H1 (cell line): ENCODE measurements around the gene PRR14L. TPM values are rescaled to one million over a fixed set of nuclear protein-coding genes. Genes with fewer than 3 reads are reported as not detected.

ENCODE experiments used
- CTCF ChIA-PET: fragments of 300-600 bp; sonication (Branson Sonifier 250); formaldehyde crosslinking; loops from one replicate; lab custom pipeline; 2021; ENCODE audit not compliant: partially characterized antibody; lab: Charles Lee
- POLR2A ChIA-PET: fragments of 300-600 bp; sonication (Branson Sonifier 250); formaldehyde crosslinking; loops from one replicate; lab custom pipeline; 2021; ENCODE audit warnings: inconsistent platforms; ENCODE audit not compliant: partially characterized antibody; lab: Charles Lee
- DNase-seq, 2 experiments: peaks; one replicate each; pipeline versions ENCODE4 v3.0.0 to v3.0.0-alpha.2; 2010 to 2022; ENCODE audit warnings: low spot score in 2 of 2, low read depth in 1 of 2, mixed read lengths in 1 of 2
- FAIRE-seq: peaks from 2 replicates; lab custom pipeline; 2011; peaks lifted over from hg19 to GRCh38; lab: Jason Lieb, UNC
- H2AFZ ChIP-seq: 2 replicates; pipeline ENCODE4 v1.8.1; 2012; ENCODE audit warnings: low read length, inconsistent platforms
- H2AK5ac ChIP-seq: 2 replicates; pipeline ENCODE4 v1.6.1; 2013; ENCODE audit warnings: low read depth, low read length
- H2BK120ac ChIP-seq: replicated peaks from 2 replicates; pipeline ENCODE3; 2013; ENCODE audit warnings: low read depth, low read length, inconsistent platforms
- H2BK12ac ChIP-seq: 2 replicates; pipeline ENCODE4 v1.6.1; 2013; ENCODE audit warnings: low read depth, low read length
- H2BK15ac ChIP-seq: 2 replicates; pipeline ENCODE4 v1.6.1; 2013; ENCODE audit warnings: low read length
- H2BK20ac ChIP-seq: 2 replicates; pipeline ENCODE4 v1.6.1; 2013; ENCODE audit warnings: low read length
- H2BK5ac ChIP-seq: 2 replicates; pipeline ENCODE4 v1.6.1; 2013; ENCODE audit warnings: low read depth, low read length
- H3K14ac ChIP-seq: 2 replicates; pipeline ENCODE4 v1.6.1; 2013; ENCODE audit warnings: inconsistent platforms; ENCODE audit not compliant: insufficient read length
- H3K18ac ChIP-seq: 2 replicates; pipeline ENCODE4 v1.6.1; 2013; ENCODE audit warnings: low read length; ENCODE audit errors: extremely low read depth
- H3K23ac ChIP-seq: 2 replicates; pipeline ENCODE4 v1.6.1; 2013; ENCODE audit warnings: inconsistent platforms; ENCODE audit not compliant: insufficient read length
- H3K23me2 ChIP-seq: 2 replicates; pipeline ENCODE4 v1.6.1; 2013; ENCODE audit warnings: low read depth, low read length
- H3K27ac ChIP-seq: 2 replicates; pipeline ENCODE4 v1.6.1; 2011; ENCODE audit warnings: low read depth, low read length, inconsistent platforms
- H3K27me3 ChIP-seq, 4 experiments: replicated peaks in 1 of 4; 1 replicate in 1 of 4; 2 replicates in 3 of 4; pipeline versions ENCODE4 v1.6.1 to v1.8.1; 2011 to 2013; ENCODE audit warnings: low read length in 3 of 4, mild to moderate bottlenecking in 3 of 4, inconsistent platforms in 2 of 4, mixed read lengths in 2 of 4, moderate library complexity in 1 of 4; ENCODE audit not compliant: control insufficient read depth in 3 of 4, insufficient read depth in 3 of 4; ENCODE audit errors: extremely low read depth in 1 of 4
- H3K36me3 ChIP-seq, 4 experiments: 2 replicates each; pipeline versions ENCODE4 v1.6.1 to v1.8.1; 2011 to 2013; ENCODE audit warnings: mild to moderate bottlenecking in 4 of 4, low read length in 3 of 4, moderate library complexity in 2 of 4, control low read depth in 1 of 4, inconsistent platforms in 1 of 4; ENCODE audit not compliant: insufficient read depth in 4 of 4, control insufficient read depth in 2 of 4
- H3K4ac ChIP-seq: replicated peaks from 2 replicates; pipeline ENCODE3; 2013; ENCODE audit warnings: low read length, low read depth, mixed read lengths, inconsistent platforms; ENCODE audit not compliant: insufficient read length
- H3K4me1 ChIP-seq, 4 experiments: replicated peaks in 1 of 4; 1 replicate in 1 of 4; 2 replicates in 3 of 4; pipeline versions ENCODE4 v1.6.1 to v1.8.1; 2011 to 2013; ENCODE audit warnings: low read length in 3 of 4, inconsistent platforms in 2 of 4, mixed read lengths in 1 of 4; ENCODE audit not compliant: insufficient read depth in 4 of 4, control insufficient read depth in 3 of 4
- H3K4me2 ChIP-seq, 2 experiments: 2 replicates each; pipeline versions ENCODE4 v1.6.1 to v1.8.1; 2011 to 2013; ENCODE audit warnings: low read depth in 2 of 2, low read length in 2 of 2, control low read depth in 1 of 2, inconsistent platforms in 1 of 2, mild to moderate bottlenecking in 1 of 2; ENCODE audit not compliant: insufficient read depth in 1 of 2
- H3K4me3 ChIP-seq, 4 experiments: fragments of 200-600, 300-600 bp in 1 of 4; sonication (generic), shearing (Covaris generic), sonication (Bioruptor Twin) in 1 of 4; 2 replicates each; pipeline versions ENCODE4 v1.5.1 to v1.8.1; 2011 to 2016; ENCODE audit warnings: low read length in 4 of 4, low read depth in 3 of 4, control low read depth in 2 of 4, inconsistent platforms in 2 of 4, mild to moderate bottlenecking in 2 of 4, mixed read lengths in 1 of 4, moderate library complexity in 1 of 4; ENCODE audit not compliant: insufficient read depth in 2 of 4; ENCODE audit errors: extremely low read depth in 1 of 4
- H3K56ac ChIP-seq: replicated peaks from 2 replicates; pipeline ENCODE3; 2013; ENCODE audit warnings: low read depth, mild to moderate bottlenecking, mixed read lengths, low read length, inconsistent platforms; ENCODE audit not compliant: insufficient read length
- H3K79me1 ChIP-seq: 2 replicates; pipeline ENCODE4 v1.6.1; 2013; ENCODE audit warnings: low read depth, low read length, control low read depth
- H3K79me2 ChIP-seq, 2 experiments: 2 replicates each; pipeline versions ENCODE4 v1.6.1 to v1.8.1; 2012 to 2013; ENCODE audit warnings: low read length in 2 of 2, mild to moderate bottlenecking in 2 of 2, inconsistent platforms in 1 of 2; ENCODE audit not compliant: insufficient read depth in 2 of 2, control insufficient read depth in 1 of 2
- H3K9ac ChIP-seq, 4 experiments: replicated peaks in 1 of 4; 1 replicate in 1 of 4; 2 replicates in 3 of 4; pipeline versions ENCODE4 v1.6.1 to v1.8.1; 2011 to 2013; ENCODE audit warnings: low read depth in 3 of 4, low read length in 3 of 4, control low read depth in 2 of 4, mild to moderate bottlenecking in 2 of 4, moderate library complexity in 2 of 4, inconsistent platforms in 1 of 4; ENCODE audit errors: extremely low read depth in 1 of 4
- H3K9me3 ChIP-seq, 2 experiments: 2 replicates each; pipeline versions ENCODE4 v1.6.1 to v1.8.1; 2012 to 2013; ENCODE audit warnings: mild to moderate bottlenecking in 2 of 2, moderate library complexity in 2 of 2, control low read depth in 1 of 2, inconsistent platforms in 1 of 2, low read depth in 1 of 2, low read length in 1 of 2, mixed read lengths in 1 of 2; ENCODE audit not compliant: insufficient read depth in 2 of 2
- H4K20me1 ChIP-seq, 2 experiments: replicated peaks in 1 of 2; 2 replicates each; pipeline versions ENCODE3 to v1.8.1; 2011 to 2013; ENCODE audit warnings: inconsistent platforms in 2 of 2, low read length in 2 of 2, mild to moderate bottlenecking in 1 of 2; ENCODE audit not compliant: insufficient read depth in 2 of 2, control insufficient read depth in 1 of 2
- H4K5ac ChIP-seq: 2 replicates; pipeline ENCODE4 v1.6.1; 2013; ENCODE audit warnings: low read length, low read depth, mixed read lengths, inconsistent platforms; ENCODE audit not compliant: insufficient read length
- H4K8ac ChIP-seq: 2 replicates; pipeline ENCODE4 v1.8.0; 2013; ENCODE audit warnings: mild to moderate bottlenecking, moderate library complexity, low read length, inconsistent platforms; ENCODE audit not compliant: insufficient read depth; ENCODE audit errors: extremely low read depth
- H4K91ac ChIP-seq: replicated peaks from 2 replicates; pipeline ENCODE3; 2013; ENCODE audit warnings: low read length, mixed read lengths, inconsistent platforms; ENCODE audit not compliant: insufficient read length
- ATF2 ChIP-seq: IDR thresholded peaks from 2 replicates; pipeline ENCODE4 v1.6.1; 2012; ENCODE audit warnings: low read length, inconsistent platforms
- BACH1 ChIP-seq: IDR thresholded peaks from 2 replicates; pipeline ENCODE4 v1.6.1; 2012; ENCODE audit warnings: low read length, improper control_type of control experiment
- CBX8 ChIP-seq: fragments of 300-800, 300-1000 bp; sonication (generic); IDR thresholded peaks from 2 replicates; pipeline ENCODE4 v1.7.1; 2016; ENCODE audit warnings: low read depth, low read length, borderline replicate concordance
- EGR1 ChIP-seq: IDR thresholded peaks from 2 replicates; pipeline ENCODE4 v1.6.1; 2011; ENCODE audit warnings: low read depth, low read length, borderline replicate concordance
- HDAC2 ChIP-seq, 2 experiments: fragments of 300-600 bp in 1 of 2; sonication (generic) in 1 of 2; IDR thresholded peaks; 2 replicates each; pipeline ENCODE4 v1.6.1; 2011 to 2012; ENCODE audit warnings: low read depth in 2 of 2, low read length in 2 of 2, mild to moderate bottlenecking in 2 of 2, moderate library complexity in 2 of 2, borderline replicate concordance in 1 of 2, inconsistent platforms in 1 of 2
- NRF1 ChIP-seq: IDR thresholded peaks from 2 replicates; pipeline ENCODE4 v1.6.1; 2011; ENCODE audit warnings: mild to moderate bottlenecking, low read depth, low read length, improper control_type of control experiment
- POU5F1 ChIP-seq: IDR thresholded peaks from 2 replicates; pipeline ENCODE4 v1.6.1; 2011; ENCODE audit warnings: low read depth, mild to moderate bottlenecking, low read length, moderate library complexity
- RNF2 ChIP-seq: fragments of 200-900, 300-1000 bp; sonication (generic); IDR thresholded peaks from 2 replicates; pipeline ENCODE4 v1.7.1; 2016; ENCODE audit warnings: borderline replicate concordance, low read depth, mild to moderate bottlenecking, antibody characterized with exemption, low read length; ENCODE audit not compliant: poor library complexity, severe bottlenecking; ENCODE audit errors: missing control alignments
- SIRT6 ChIP-seq: IDR thresholded peaks from one replicate; pipeline ENCODE4 v1.7.1; 2012; ENCODE audit warnings: low read length, inconsistent platforms
- TCF12 ChIP-seq: IDR thresholded peaks from 2 replicates; pipeline ENCODE4 v1.6.1; 2011; ENCODE audit warnings: low read depth, mild to moderate bottlenecking, low read length
- ZNF274 ChIP-seq: IDR thresholded peaks from 2 replicates; pipeline ENCODE4 v1.7.0; 2012; ENCODE audit warnings: low read length, borderline replicate concordance; ENCODE audit errors: extremely low read depth
- WGBS, 2 experiments: shearing (Covaris generic) in 1 of 2; methylation state at CpG; one replicate each; pipeline versions ENCODE4 v1.1.6 to v1.1.7; 2013 to 2015; ENCODE audit warnings: low lambda C conversion rate in 2 of 2, mixed read lengths in 2 of 2, inconsistent platforms in 1 of 2, low coverage in 1 of 2, missing lambda C conversion rate in 1 of 2; ENCODE audit not compliant: insufficient replicate concordance in 2 of 2, insufficient coverage in 1 of 2, insufficient read length in 1 of 2; ENCODE audit errors: extremely low coverage in 1 of 2, missing lambda C conversion rate in 1 of 2; 5-methylcytosine and 5-hydroxymethylcytosine counted together
- polyA plus RNA-seq, 7 experiments: library from polyadenylated mRNA; depleted of rRNA in 3 of 7; stranded (reverse) in 5 of 7; unstranded in 2 of 7; fragments of >200 nt in 5 of 7; fragments of 200-250 nt in 2 of 7; gene quantifications; 1 replicate in 5 of 7; 2 replicates in 1 of 7; 4 replicates in 1 of 7; pipeline versions ENCODE4 v1.2.1 to v1.2.3, GENCODE V29; 2011 to 2013; ENCODE audit warnings: missing spikeins in 2 of 7, mixed read lengths in 2 of 7
- total RNA-seq: library from RNA; stranded (reverse); fragmentation: NEBNext Ultra II Directional; extraction: Animal tissue kit (Norgen Biotek cat#: 25700); gene quantifications from 2 replicates; pipeline ENCODE4 v1.2.1, GENCODE V29; 2021

Gene PRR14L
- total and polyA plus RNA-seq, 2 of the 8 experiments (the other 6 are each of a cell fraction or from before 2014, with no cell fraction given) = 26.5 to 98.6 TPM

GRCh38 chr22:31639436-31640039 is 110.4 kb downstream of the PRR14L start:
- Histone ChIP-seq H2AFZ (no peak overlapping the region), H3K23me2 (no peaks in the 10 kb centered on the region), H3K79me2 (peaks cover 2 to 36% of the 10 kb centered on the region in 2 experiments; a peak in 3 of 4 replicates), H3K79me1 (peaks cover 4% of the 10 kb centered on the region; the same call in 1 of the 2 replicates), H3K56ac (no peak overlapping the region), H2BK5ac (no peak overlapping the region), H4K91ac (no peak overlapping the region), H3K23ac (no peak overlapping the region), H2BK120ac (no peak overlapping the region), H3K27me3 (no peaks in the 10 kb centered on the region), H3K4me2 (no peak overlapping the region), H3K36me3 (peaks cover 0 to 7% (median 2%) of the 10 kb centered on the region in 4 experiments; a peak in 4 of 8 replicates), H4K20me1 (peaks cover 4 to 10% of the 10 kb centered on the region in 2 experiments), H4K8ac (no peak overlapping the region), H2BK20ac (no peak overlapping the region), H3K9ac (no peak overlapping the region), H2BK12ac (no peak overlapping the region), H2BK15ac (no peak overlapping the region), H3K14ac (no peak overlapping the region), H3K27ac (no peak overlapping the region), H2AK5ac (no peak overlapping the region), H3K4ac (no peak overlapping the region), H3K4me1 (peaks cover 0 to 2% (median 0%) of the 10 kb centered on the region in 4 experiments; a peak in 1 of 7 replicates), H3K18ac (no peak overlapping the region), H4K5ac (no peak overlapping the region), H3K4me3 (no peak overlapping the region), H3K9me3 (no peaks in the 10 kb centered on the region)
- ChIA-PET POLR2A (no interaction called here), CTCF (interaction anchor here (1.9 kb wide), 1 partner anchor 12 kb away, joined by 4 read pairs; no protein-coding TSS in a partner anchor)
- WGBS, 2 experiments = 88% methylated on average over 4 of the region's 4 CpGs; no CpG with 5 or more reads in 1 of the 2 experiments
- FAIRE-seq (no peak), DNase-seq (no peak)
- no peak for TF ChIP-seq ZNF274
- TF ChIP-seq CBX8 = no peak
- TF ChIP-seq BACH1 = no peak
- no peak for TF ChIP-seq EGR1
- no peak for TF ChIP-seq HDAC2 (IDR thresholded peaks at IDR 0.05; ENCODE audit: borderline replicate concordance in 1 of 2, low read depth in 2 of 2, low read length in 2 of 2)
- no peak for TF ChIP-seq POU5F1
- no peak for TF ChIP-seq SIRT6
- TF ChIP-seq ATF2 = no peak
- no peak for TF ChIP-seq RNF2
- TF ChIP-seq NRF1 = no peak
- TF ChIP-seq TCF12 = no peak
